ENCODE results near the gene TMEM183A.

The TMEM183A gene

DNA sequence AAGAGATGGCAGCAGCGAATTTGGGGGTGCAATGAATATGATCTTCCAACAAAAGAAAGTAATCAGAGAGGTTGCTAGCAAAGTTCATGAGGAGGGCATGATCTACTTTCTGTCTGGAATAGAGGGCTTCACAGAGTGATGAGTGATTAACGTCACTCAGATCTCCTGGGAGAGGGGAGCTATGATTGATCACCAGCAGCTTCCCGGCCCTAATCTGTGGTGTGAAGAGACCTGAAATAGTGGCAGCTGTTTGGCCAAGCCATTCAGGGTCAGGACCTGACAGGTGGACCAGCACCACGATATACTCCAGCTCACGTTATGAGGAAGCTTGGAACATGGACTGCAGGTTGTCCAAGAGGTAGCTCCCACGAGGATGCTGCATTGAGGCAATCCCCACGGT is 19.9 kb upstream of the TMEM183A start:
- no peak for DNase-seq (ENCODE audit: low read depth)
- TF ChIP-seq, protein P1, sequence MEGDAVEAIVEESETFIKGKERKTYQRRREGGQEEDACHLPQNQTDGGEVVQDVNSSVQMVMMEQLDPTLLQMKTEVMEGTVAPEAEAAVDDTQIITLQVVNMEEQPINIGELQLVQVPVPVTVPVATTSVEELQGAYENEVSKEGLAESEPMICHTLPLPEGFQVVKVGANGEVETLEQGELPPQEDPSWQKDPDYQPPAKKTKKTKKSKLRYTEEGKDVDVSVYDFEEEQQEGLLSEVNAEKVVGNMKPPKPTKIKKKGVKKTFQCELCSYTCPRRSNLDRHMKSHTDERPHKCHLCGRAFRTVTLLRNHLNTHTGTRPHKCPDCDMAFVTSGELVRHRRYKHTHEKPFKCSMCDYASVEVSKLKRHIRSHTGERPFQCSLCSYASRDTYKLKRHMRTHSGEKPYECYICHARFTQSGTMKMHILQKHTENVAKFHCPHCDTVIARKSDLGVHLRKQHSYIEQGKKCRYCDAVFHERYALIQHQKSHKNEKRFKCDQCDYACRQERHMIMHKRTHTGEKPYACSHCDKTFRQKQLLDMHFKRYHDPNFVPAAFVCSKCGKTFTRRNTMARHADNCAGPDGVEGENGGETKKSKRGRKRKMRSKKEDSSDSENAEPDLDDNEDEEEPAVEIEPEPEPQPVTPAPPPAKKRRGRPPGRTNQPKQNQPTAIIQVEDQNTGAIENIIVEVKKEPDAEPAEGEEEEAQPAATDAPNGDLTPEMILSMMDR (IDR thresholded peaks at IDR 0.05; ENCODE audit: control insufficient read depth, extremely low read depth, insufficient read depth) = no peak
- no peak overlapping the region for H3K4me3 ChIP-seq (ENCODE audit: low read depth, low read length)

DNA sequence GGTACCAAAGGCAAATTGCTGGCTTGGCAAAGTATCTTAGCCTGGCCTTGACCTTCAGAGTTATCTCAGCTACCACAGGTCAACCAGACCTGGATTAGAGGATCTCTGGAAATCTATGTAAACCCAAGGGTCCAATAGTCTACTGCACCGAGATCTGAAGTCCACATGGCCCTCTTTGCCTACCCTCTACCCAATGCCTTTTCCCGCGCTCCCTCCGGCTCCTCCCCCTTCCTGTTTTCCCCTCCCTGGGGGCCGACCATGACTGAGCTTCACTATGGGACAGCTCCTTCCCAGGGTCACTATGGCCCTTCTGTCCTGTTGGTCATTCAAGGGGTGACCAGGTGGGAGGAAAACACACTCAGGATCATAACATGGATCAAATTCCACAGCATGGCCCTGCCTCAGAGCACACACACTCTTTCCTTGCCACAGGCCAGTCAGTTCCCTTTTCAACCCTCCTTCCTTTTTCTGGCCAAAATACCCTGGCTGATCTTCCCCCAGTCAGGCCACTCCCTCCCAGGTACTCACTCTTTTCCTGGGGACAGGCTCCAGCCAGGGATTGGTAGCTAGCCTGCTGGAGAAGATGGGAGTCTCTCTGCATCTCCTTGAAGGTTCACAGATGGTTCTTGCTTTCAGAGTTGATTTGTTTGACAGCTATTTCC is 19.1 kb upstream of the TMEM183A start:
- no peak for DNase-seq (ENCODE audit: low read depth)
- H3K4me3 ChIP-seq (ENCODE audit: low read depth, low read length) = no peak overlapping the region
- TF ChIP-seq, protein P1 (IDR thresholded peaks at IDR 0.05; ENCODE audit: control insufficient read depth, extremely low read depth, insufficient read depth) = no peak

DNA sequence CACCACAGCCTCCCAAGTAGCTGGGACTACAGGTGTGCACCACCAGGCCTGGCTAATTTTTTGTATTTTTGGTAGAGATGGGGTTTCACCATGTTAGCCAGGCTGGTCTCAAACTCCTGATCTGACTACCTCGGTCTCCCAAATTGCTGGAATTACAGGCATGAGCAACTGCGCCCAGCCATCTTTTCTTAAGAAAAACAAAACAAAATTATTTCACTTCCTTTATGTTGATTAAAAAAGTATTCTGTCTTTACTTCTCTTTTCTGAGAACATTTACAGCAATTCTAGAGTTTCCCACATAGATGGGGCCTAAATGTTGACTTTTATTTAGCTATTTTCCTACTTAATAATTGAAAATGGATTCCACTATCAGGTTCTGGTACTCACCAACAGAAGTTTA is 17.3 kb upstream of the TMEM183A start:
- TF ChIP-seq, protein P1 (IDR thresholded peaks at IDR 0.05; ENCODE audit: control insufficient read depth, extremely low read depth, insufficient read depth) = no peak
- no peak overlapping the region for H3K4me3 ChIP-seq (ENCODE audit: low read depth, low read length)
- no peak for DNase-seq (ENCODE audit: low read depth)

DNA sequence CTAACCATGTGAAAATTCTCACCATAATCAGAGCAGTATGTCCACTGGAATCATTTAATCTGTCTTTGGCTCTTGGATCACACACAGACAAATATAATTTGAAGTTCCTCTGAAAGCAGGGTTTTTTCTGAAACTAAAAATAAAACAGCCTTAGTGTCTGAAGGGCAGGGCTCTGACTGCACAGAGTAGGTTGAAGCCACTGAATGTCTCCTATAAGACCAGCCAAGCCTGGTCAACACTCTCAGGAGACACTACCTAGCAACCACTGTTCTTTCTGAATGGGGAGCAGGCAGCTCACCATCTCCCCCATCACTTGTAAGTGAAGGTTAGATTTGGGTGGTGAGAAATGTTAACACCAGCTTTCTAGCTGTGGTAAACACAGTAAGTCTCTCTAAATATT is 16.1 kb upstream of the TMEM183A start:
- DNase-seq (ENCODE audit: low read depth) = no peak
- TF ChIP-seq, protein P1 (IDR thresholded peaks at IDR 0.05; ENCODE audit: control insufficient read depth, extremely low read depth, insufficient read depth) = no peak
- H3K4me3 ChIP-seq (ENCODE audit: low read depth, low read length) = no peak overlapping the region

DNA sequence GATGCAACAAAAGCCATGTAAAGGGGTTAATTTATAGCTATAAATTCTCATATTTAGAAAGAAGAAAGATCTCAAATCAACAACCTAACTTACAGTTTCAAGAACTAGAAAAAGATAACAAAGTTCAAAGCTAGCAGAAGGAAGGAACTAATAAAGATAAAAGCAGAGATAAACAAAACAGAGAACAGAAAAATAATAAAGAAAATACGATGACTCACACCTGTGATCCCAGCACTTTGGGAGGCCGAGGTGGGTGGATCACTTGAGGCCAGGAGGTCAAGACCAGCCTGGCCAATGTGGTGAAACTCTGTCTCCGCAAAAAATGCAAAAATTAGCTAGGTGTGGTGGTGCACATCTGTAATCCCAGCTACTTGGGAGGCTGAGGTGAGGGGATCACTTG is 12.4 kb upstream of the TMEM183A start:
- TF ChIP-seq, protein P1 (IDR thresholded peaks at IDR 0.05; ENCODE audit: control insufficient read depth, extremely low read depth, insufficient read depth) = no peak
- no peak for DNase-seq (ENCODE audit: low read depth)
- no peak overlapping the region for H3K4me3 ChIP-seq (ENCODE audit: low read depth, low read length)

DNA sequence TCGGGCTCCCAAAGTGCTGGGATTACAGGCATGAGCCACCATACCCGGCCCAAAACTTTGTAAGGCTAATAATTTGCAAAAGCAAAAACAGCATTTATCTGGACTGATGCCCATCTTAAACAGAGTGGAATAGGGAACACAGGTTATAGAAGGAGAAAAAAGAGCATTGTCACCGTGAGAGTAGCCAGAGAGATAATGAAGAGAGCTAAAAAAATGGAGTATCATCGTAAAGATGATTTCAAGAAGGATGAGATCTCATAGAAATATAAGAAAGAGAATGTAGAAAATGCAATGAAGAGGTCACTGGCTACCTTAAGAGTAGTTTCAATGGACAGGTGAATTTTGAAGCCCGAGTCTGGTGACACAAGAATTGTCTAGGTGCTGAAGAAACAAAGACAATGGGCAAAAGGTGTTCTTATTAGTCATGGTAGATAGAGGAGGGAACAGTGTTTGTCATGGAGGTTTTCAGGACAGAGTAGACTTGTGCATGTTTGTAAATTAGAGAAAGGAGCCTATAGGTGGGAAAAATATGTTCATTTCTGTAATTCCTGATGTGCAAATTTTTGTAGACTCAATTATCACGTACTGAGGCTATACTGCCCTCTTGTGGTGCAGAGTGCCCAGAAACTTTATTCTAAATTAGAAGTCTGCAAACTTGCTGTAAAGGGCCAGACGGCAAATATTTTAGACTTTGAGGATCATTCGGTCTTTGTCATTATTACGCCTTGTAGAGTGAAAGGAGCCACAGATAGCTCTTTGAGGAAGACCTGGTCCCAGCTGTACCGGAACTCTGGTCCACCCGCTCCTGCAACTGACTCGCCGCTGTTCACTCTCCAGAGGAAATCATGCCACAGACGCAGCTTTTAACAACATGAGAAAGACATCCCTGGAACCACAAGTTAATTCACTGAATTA is 8.1 kb upstream of the TMEM183A start:
- TF ChIP-seq, protein P1 (IDR thresholded peaks at IDR 0.05; ENCODE audit: control insufficient read depth, extremely low read depth, insufficient read depth) = peak; percentile 74
- DNase-seq (ENCODE audit: low read depth) = no peak
- H3K4me3 ChIP-seq (ENCODE audit: low read depth, low read length) = no peak overlapping the region

Data from LNCaP clone FGC (cell line).